Limb (tissue), 2 donors: ENCODE data around the gene CCL21.

ENCODE experiments used
- DNase-seq, 2 donors: peaks; one replicate each; pipeline ENCODE4 v3.0.0-alpha.2; 2016; ENCODE audit errors: extremely low spot score in 2 of 2

Gene CCL21

GRCh38 chr9:34675048-34675714 lies 34.8 kb downstream of the CCL21 start:
- peak in 1 of 2 donors; percentile 72 for DNase-seq

GRCh38 chr9:34674440-34674839 lies 35.5 kb downstream of the CCL21 start:
- DNase-seq, result no peak

GRCh38 chr9:34671307-34671706 lies 38.6 kb downstream of the CCL21 start:
- DNase-seq, result no peak

- no peak for DNase-seq
These were observed 40.0 kb downstream of the CCL21 start for GRCh38 chr9:34669809-34670562.

GRCh38 chr9:34665381-34666250 lies 44.3 kb downstream of the CCL21 start:
- peak; percentile 94 to 95 for DNase-seq

GRCh38 chr9:34665067-34665380 lies 44.9 kb downstream of the CCL21 start:
- no peak for DNase-seq

GRCh38 chr9:34664281-34665066 lies 45.5 kb downstream of the CCL21 start:
- peak; percentile 65 to 83 for DNase-seq

- DNase-seq, result no peak
These were observed 46.7 kb downstream of the CCL21 start for GRCh38 chr9:34663303-34663605.

- no peak for DNase-seq
These were observed 47.2 kb downstream of the CCL21 start, which contains the start of gene CCL27 for GRCh38 chr9:34662526-34663302. Gene CCL27 (minus strand): TSS chr9:34662657. CDS start chr9:34662633, 24 bp downstream.

GRCh38 chr9:34659592-34660253 lies 50.2 kb downstream of the CCL21 start:
- no peak for DNase-seq
